HepG2 (cell line): ENCODE data around the gene KAZN. TPM values are rescaled to one million over a fixed set of nuclear protein-coding genes. Genes with fewer than 3 reads are reported as not detected.

Source experiments
- ATAC-seq: fragments of 200-7000 bp; cut with Tn5 transposase; 3 replicates; pipeline ENCODE4 v1.9.1; 2020; ENCODE audit warnings: mild to moderate bottlenecking, moderate library complexity
- BruUV-seq: library from RNA; stranded (reverse); fragments of 400-500 nt; replicated peaks from 2 replicates; lab custom pipeline; 2021; lab: Mats Ljungman, UMichigan
- CTCF ChIA-PET: fragments of 300-600 bp; formaldehyde crosslinking; extraction: SDS; loops from one replicate; lab custom pipeline; 2021; ENCODE audit warnings: low total read pairs, inconsistent platforms, low intra/inter-chr PET ratio; lab: Yijun Ruan, JAX
- POLR2A ChIA-PET: fragments of 350-600 bp; sonication (Branson Sonifier 250); formaldehyde crosslinking; loops from one replicate; lab custom pipeline; 2020; ENCODE audit warnings: antibody characterized with exemption, inconsistent platforms; lab: Yijun Ruan, JAX
- DNase-seq: peaks from one replicate; pipeline ENCODE4 v3.0.0-alpha.2; 2015; ENCODE audit warnings: low spot score
- FAIRE-seq: peaks from 3 replicates; lab custom pipeline; 2011; peaks lifted over from hg19 to GRCh38; lab: Jason Lieb, UNC
- H2AFZ ChIP-seq: one replicate; pipeline ENCODE4 v1.6.1; 2011; ENCODE audit warnings: low read length, inconsistent platforms
- H3K27ac ChIP-seq: fragments of 300-600 bp; 3 replicates; pipeline ENCODE4 v1.8.0; 2011; ENCODE audit warnings: mixed run types, mild to moderate bottlenecking, mixed read lengths, low read length, inconsistent platforms; ENCODE audit not compliant: insufficient read depth; ENCODE audit errors: extremely low read length
- H3K27me3 ChIP-seq, 2 experiments: fragments of 200-600 bp in 1 of 2; 2 replicates in 1 of 2; 3 replicates in 1 of 2; pipeline versions ENCODE4 v1.6.0 to v1.8.0; 2011; ENCODE audit warnings: low read length in 2 of 2, mild to moderate bottlenecking in 2 of 2, moderate library complexity in 2 of 2, inconsistent platforms in 1 of 2; ENCODE audit not compliant: insufficient read depth in 2 of 2, control insufficient read depth in 1 of 2
- H3K36me3 ChIP-seq, 2 experiments: fragments of 200-600 bp in 1 of 2; replicated peaks in 1 of 2; 2 replicates in 1 of 2; 3 replicates in 1 of 2; pipeline versions ENCODE4 v1.5.1 to v1.8.0; 2011; ENCODE audit warnings: low read length in 2 of 2, inconsistent platforms in 1 of 2; ENCODE audit not compliant: insufficient read depth in 2 of 2, control insufficient read depth in 1 of 2
- H3K4me1 ChIP-seq: 2 replicates; pipeline ENCODE4 v1.5.1; 2012; ENCODE audit warnings: low read length, inconsistent platforms; ENCODE audit not compliant: insufficient read depth
- H3K4me2 ChIP-seq: 2 replicates; pipeline ENCODE4 v1.6.0; 2011; ENCODE audit warnings: low read depth, low read length, inconsistent platforms
- H3K4me3 ChIP-seq, 3 experiments: fragments of 200-600 bp in 1 of 3; sonication (generic), shearing (Covaris generic) in 1 of 3; replicated peaks in 1 of 3; 2 replicates each; pipeline ENCODE4 v1.5.1; 2011 to 2016; ENCODE audit warnings: low read length in 3 of 3, inconsistent platforms in 2 of 3, low read depth in 2 of 3, mild to moderate bottlenecking in 2 of 3, control low read depth in 1 of 3, mixed read lengths in 1 of 3; ENCODE audit not compliant: insufficient read depth in 1 of 3
- H3K79me2 ChIP-seq: one replicate; pipeline ENCODE4 v1.6.1; 2011; ENCODE audit warnings: low read length, inconsistent platforms; ENCODE audit not compliant: insufficient read depth
- H3K9ac ChIP-seq: 2 replicates; pipeline ENCODE4 v1.6.0; 2011; ENCODE audit warnings: mild to moderate bottlenecking, low read depth, low read length, inconsistent platforms; ENCODE audit not compliant: insufficient read depth
- H3K9me3 ChIP-seq: 2 replicates; pipeline ENCODE4 v1.5.1; 2012; ENCODE audit warnings: mild to moderate bottlenecking, low read length
- H4K20me1 ChIP-seq: 2 replicates; pipeline ENCODE4 v1.6.0; 2011; ENCODE audit warnings: inconsistent platforms, mild to moderate bottlenecking, low read length, moderate library complexity; ENCODE audit not compliant: insufficient read depth
- ATF1 ChIP-seq: IDR thresholded peaks from 2 replicates; pipeline ENCODE4 v1.6.1; 2016; ENCODE audit warnings: mild to moderate bottlenecking, control low read depth
- CC2D1A ChIP-seq: sonication (generic); formaldehyde crosslinking; IDR thresholded peaks from 2 replicates; pipeline ENCODE4 v1.8.1; 2023; ENCODE audit warnings: mild to moderate bottlenecking, missing genetic modification reagents
- DR1 ChIP-seq: sonication (generic); formaldehyde crosslinking; IDR thresholded peaks from 2 replicates; pipeline ENCODE4 v1.8.0; 2021; ENCODE audit warnings: mild to moderate bottlenecking, missing genetic modification reagents, inconsistent platforms
- PRMT3 ChIP-seq: sonication (generic); formaldehyde crosslinking; IDR thresholded peaks from 2 replicates; pipeline ENCODE4 v1.8.1; 2022; ENCODE audit warnings: low read depth, mild to moderate bottlenecking, moderate library complexity, missing genetic modification reagents, borderline replicate concordance
- SP1 ChIP-seq, 2 experiments: fragments of 450-650 bp in 1 of 2; sonication (generic) in 1 of 2; formaldehyde crosslinking in 1 of 2; IDR thresholded peaks; 2 replicates each; pipeline versions ENCODE4 v1.4.0 to v1.6.1; 2016 to 2020; ENCODE audit warnings: missing genetic modification reagents in 1 of 2
- SSRP1 ChIP-seq: IDR thresholded peaks from 2 replicates; pipeline ENCODE4 v1.6.1; 2016; ENCODE audit warnings: control low read depth
- TIGD3 ChIP-seq: sonication (generic); formaldehyde crosslinking; IDR thresholded peaks from 2 replicates; pipeline ENCODE4 v1.5.1; 2020; ENCODE audit warnings: mild to moderate bottlenecking, missing genetic modification reagents, borderline replicate concordance
- TMF1 ChIP-seq: sonication (generic); formaldehyde crosslinking; IDR thresholded peaks from 2 replicates; pipeline ENCODE4 v1.8.1; 2022; ENCODE audit warnings: low read depth, missing genetic modification reagents
- ZNF138 ChIP-seq: sonication (generic); formaldehyde crosslinking; IDR thresholded peaks from 2 replicates; pipeline ENCODE4 v1.5.0; 2020; ENCODE audit warnings: mild to moderate bottlenecking, low read depth, missing genetic modification reagents
- ZNF350 ChIP-seq: sonication (generic); formaldehyde crosslinking; IDR thresholded peaks from 2 replicates; pipeline ENCODE4 v1.4.0; 2020; ENCODE audit warnings: mild to moderate bottlenecking, low read depth, missing genetic modification reagents, borderline replicate concordance
- ZNF589 ChIP-seq: sonication (generic); formaldehyde crosslinking; conservative IDR thresholded peaks from 2 replicates; pipeline ENCODE4 v1.8.0; 2022; ENCODE audit warnings: mild to moderate bottlenecking, moderate library complexity, missing genetic modification reagents
- ZNF672 ChIP-seq: sonication (generic); formaldehyde crosslinking; IDR thresholded peaks from 2 replicates; pipeline ENCODE4 v1.8.1; 2022; ENCODE audit warnings: missing genetic modification reagents
- WGBS: methylation state at CpG from one replicate; pipeline ENCODE4 v1.1.6; 2017; ENCODE audit warnings: low lambda C conversion rate; 5-methylcytosine and 5-hydroxymethylcytosine counted together
- in situ Hi-C: cut with HindIII; loops from 2 replicates; pipeline ENCODE4 v1.10.0; 2017; ENCODE audit warnings: low pct_unique_long_range_greater_than_20kb; ENCODE audit not compliant: extremely low pct_ligation_motif_present
- intact Hi-C: fragments of 100-400 bp; cut with micrococcal nuclease; formaldehyde crosslinking; loops from one replicate; pipeline ENCODE4 v1.10.0; 2022; ENCODE audit not compliant: unreplicated experiment
- polyA plus RNA-seq, 8 experiments: library from polyadenylated mRNA; depleted of rRNA in 3 of 8; stranded (reverse) in 7 of 8; unstranded in 1 of 8; fragments of >200 nt; fragmentation: Illumina TruSeq in 4 of 8; extraction: Trizol in 4 of 8; gene quantifications; 2 replicates each; pipeline versions ENCODE4 v1.2.1 to v1.2.3, GENCODE V29; 2011 to 2016; ENCODE audit warnings: low read depth in 4 of 8, missing spikeins in 1 of 8, mixed read lengths in 1 of 8; ENCODE audit not compliant: insufficient read depth in 1 of 8
- total RNA-seq, 5 experiments: library from RNA; depleted of rRNA; stranded (reverse); fragments of >200 nt; fragmentation: Illumina TruSeq; extraction: Trizol; gene quantifications; 2 replicates each; pipeline ENCODE4 v1.2.3, GENCODE V29; 2016; ENCODE audit warnings: low read depth in 1 of 5
- TF ChIP-seq, protein P1 (sequence below): sonication (generic); formaldehyde crosslinking; conservative IDR thresholded peaks from 2 replicates; pipeline ENCODE4 v1.4.0; 2020; ENCODE audit warnings: missing genetic modification reagents

The KAZN gene
- total and polyA plus RNA-seq, 2 of the 13 experiments (the other 11 are each of a cell fraction or from before 2014, with no cell fraction given), result 10.4 to 13.5 TPM

DNA sequence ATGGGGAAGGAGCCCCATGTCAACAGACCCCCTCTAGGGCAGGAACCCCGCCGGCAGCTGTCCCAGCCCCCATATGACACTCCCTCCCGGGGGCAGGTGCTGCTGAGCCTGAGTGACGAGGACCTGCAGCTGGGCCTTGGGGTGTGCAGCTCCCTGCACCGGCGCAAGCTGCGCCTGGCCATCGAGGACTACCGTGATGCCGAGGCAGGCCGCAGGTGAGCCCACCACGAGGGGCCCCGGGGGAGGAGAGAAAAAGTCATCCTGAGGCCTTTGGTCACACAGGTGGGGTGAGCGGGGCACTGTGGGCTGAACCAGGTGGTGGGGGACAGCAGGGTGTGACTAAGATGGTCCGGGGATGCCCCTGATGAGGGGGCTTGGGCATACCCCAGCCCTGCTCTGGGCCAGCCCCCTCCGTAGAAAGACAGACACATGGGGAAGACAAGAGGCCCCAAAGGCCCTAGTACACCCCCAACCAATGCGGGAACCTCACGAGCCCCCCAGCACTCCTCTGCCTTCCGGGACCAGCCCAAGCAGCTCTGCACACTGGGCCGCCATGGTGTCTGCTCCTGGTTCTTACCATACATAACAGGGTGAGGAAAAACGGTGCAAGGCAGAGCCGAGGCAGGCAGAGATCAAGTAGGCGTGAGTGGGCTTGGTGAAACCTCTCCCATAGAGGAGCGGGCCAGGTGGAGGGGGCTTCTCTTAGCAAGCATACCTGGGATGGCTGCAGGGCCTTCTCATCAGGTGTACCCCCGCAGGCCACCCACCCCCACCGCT lies 496.4 kb downstream of the KAZN start:
- no peak overlapping the region for H3K9ac ChIP-seq
- H3K36me3 ChIP-seq, result no peaks in the 10 kb centered on the region
- DNase-seq (no peak), ATAC-seq (no peak), FAIRE-seq (no peak)
- intact Hi-C loops, result no loop called here
- TF ChIP-seq DR1 (CRISPR knock-in tag) (no peak), ATF1 (CRISPR knock-in tag) (no peak), SSRP1 (CRISPR knock-in tag) (no peak), CC2D1A (CRISPR knock-in tag) (no peak), SP1 (IDR thresholded peaks at IDR 0.05) (no peak), SP1 (CRISPR knock-in tag; IDR thresholded peaks at IDR 0.05) (no peak), ZNF138 (CRISPR knock-in tag) (no peak), ZNF672 (CRISPR knock-in tag) (no peak), ZNF350 (CRISPR knock-in tag) (no peak), ZNF589 (CRISPR knock-in tag) (no peak), PRMT3 (CRISPR knock-in tag) (no peak), TMF1 (CRISPR knock-in tag) (no peak), TIGD3 (CRISPR knock-in tag) (no peak)
- TF ChIP-seq, protein P1, sequence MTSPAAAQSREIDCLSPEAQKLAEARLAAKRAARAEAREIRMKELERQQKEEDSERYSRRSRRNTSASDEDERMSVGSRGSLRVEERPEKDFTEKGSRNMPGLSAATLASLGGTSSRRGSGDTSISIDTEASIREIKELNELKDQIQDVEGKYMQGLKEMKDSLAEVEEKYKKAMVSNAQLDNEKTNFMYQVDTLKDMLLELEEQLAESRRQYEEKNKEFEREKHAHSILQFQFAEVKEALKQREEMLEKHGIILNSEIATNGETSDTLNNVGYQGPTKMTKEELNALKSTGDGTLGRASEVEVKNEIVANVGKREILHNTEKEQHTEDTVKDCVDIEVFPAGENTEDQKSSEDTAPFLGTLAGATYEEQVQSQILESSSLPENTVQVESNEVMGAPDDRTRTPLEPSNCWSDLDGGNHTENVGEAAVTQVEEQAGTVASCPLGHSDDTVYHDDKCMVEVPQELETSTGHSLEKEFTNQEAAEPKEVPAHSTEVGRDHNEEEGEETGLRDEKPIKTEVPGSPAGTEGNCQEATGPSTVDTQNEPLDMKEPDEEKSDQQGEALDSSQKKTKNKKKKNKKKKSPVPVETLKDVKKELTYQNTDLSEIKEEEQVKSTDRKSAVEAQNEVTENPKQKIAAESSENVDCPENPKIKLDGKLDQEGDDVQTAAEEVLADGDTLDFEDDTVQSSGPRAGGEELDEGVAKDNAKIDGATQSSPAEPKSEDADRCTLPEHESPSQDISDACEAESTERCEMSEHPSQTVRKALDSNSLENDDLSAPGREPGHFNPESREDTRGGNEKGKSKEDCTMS, result no peak
- H3K4me2 ChIP-seq, result no peak overlapping the region
- CTCF ChIA-PET, result no interaction called here
- no peaks in the 10 kb centered on the region for H4K20me1 ChIP-seq
- H3K4me3 ChIP-seq, result no peak overlapping the region
- H3K9me3 ChIP-seq, result no peaks in the 10 kb centered on the region
- peaks cover 0 to 42% of the 10 kb centered on the region in 2 experiments; a peak in 3 of 5 replicates for H3K27me3 ChIP-seq
- H3K27ac ChIP-seq, result no peak overlapping the region
- no peaks in the 10 kb centered on the region for H3K79me2 ChIP-seq
- in situ Hi-C loops, result no loop called here
- 48% methylated on average over 16 of the region's 26 CpGs for WGBS
- POLR2A ChIA-PET, result no interaction called here
- no peak overlapping the region for H2AFZ ChIP-seq
- H3K4me1 ChIP-seq, result peaks cover 11% of the 10 kb centered on the region
- BruUV-seq, result no TSS peak
